HUES64 (cell line): ENCODE measurements around the gene AMMECR1L.
"Not testable (repeated sequence)": the region's sequence is repeated elsewhere in the genome, so short reads cannot be mapped to it uniquely, and the experiment has no call there.

Source experiments
- H3K27ac ChIP-seq: 2 replicates; pipeline ENCODE4 v1.7.0; 2013; ENCODE audit warnings: low read depth, low read length, inconsistent platforms
- H3K27me3 ChIP-seq: 2 replicates; pipeline ENCODE4 v1.6.1; 2013; ENCODE audit warnings: mild to moderate bottlenecking, low read length; ENCODE audit not compliant: insufficient read depth
- H3K36me3 ChIP-seq: 2 replicates; pipeline ENCODE4 v1.6.1; 2013; ENCODE audit warnings: mild to moderate bottlenecking, low read length; ENCODE audit not compliant: insufficient read depth
- H3K4me1 ChIP-seq: 2 replicates; pipeline ENCODE4 v1.6.1; 2013; ENCODE audit warnings: mild to moderate bottlenecking, low read length, moderate library complexity; ENCODE audit not compliant: insufficient read depth
- H3K4me3 ChIP-seq: 2 replicates; pipeline ENCODE4 v1.5.1; 2013; ENCODE audit warnings: mild to moderate bottlenecking, low read length, moderate library complexity
- H3K9ac ChIP-seq: 2 replicates; pipeline ENCODE4 v1.6.1; 2013; ENCODE audit warnings: mild to moderate bottlenecking, low read depth, low read length
- H3K9me3 ChIP-seq: 2 replicates; pipeline ENCODE4 v1.6.1; 2013; ENCODE audit warnings: low read depth, low read length; ENCODE audit not compliant: insufficient read depth
- WGBS: fragments of 150-250, 120-280 bp; methylation state at CpG from one replicate; pipeline ENCODE4 v1.1.7; 2013; ENCODE audit warnings: missing lambda C conversion rate; 5-methylcytosine and 5-hydroxymethylcytosine counted together

Gene AMMECR1L

GRCh38 chr2:127841466-127842178, 44.1 kb downstream of the AMMECR1L start:
- H3K4me1 ChIP-seq: no peaks in the 10 kb centered on the region
- H3K27ac ChIP-seq: no peak overlapping the region
- WGBS: 88% methylated on average over 20 of the region's 20 CpGs
- H3K9ac ChIP-seq: no peak overlapping the region
- no peak overlapping the region for H3K4me3 ChIP-seq
- H3K27me3 ChIP-seq: no peaks in the 10 kb centered on the region
- peaks cover 20% of the 10 kb centered on the region for H3K36me3 ChIP-seq
- no peaks in the 10 kb centered on the region for H3K9me3 ChIP-seq

GRCh38 chr2:127840893-127841292, 44.9 kb downstream of the AMMECR1L start:
- Histone ChIP-seq H3K27me3 (no peaks in the 10 kb centered on the region), H3K36me3 (peaks cover 13% of the 10 kb centered on the region), H3K4me3 (no peak overlapping the region), H3K9ac (no peak overlapping the region), H3K27ac (no peak overlapping the region), H3K9me3 (no peaks in the 10 kb centered on the region), H3K4me1 (no peaks in the 10 kb centered on the region)
- 92% methylated on average over 4 of the region's 4 CpGs for WGBS

- Histone ChIP-seq H3K4me1 (peaks cover 4% of the 10 kb centered on the region; the same call in 1 of the 2 replicates), H3K9me3 (no peaks in the 10 kb centered on the region), H3K4me3 (no peak overlapping the region), H3K9ac (no peak overlapping the region), H3K36me3 (no peaks in the 10 kb centered on the region), H3K27me3 (no peaks in the 10 kb centered on the region), H3K27ac (no peak overlapping the region)
- WGBS: 85% methylated on average over 3 of the region's 3 CpGs
Observed at GRCh38 chr2:127834951-127835350, 50.8 kb downstream of the AMMECR1L start.

GRCh38 chr2:127829845-127830246, 55.9 kb downstream of the AMMECR1L start:
- Histone ChIP-seq H3K27ac (peak overlapping the region; percentile 61; the same call in 1 of the 2 replicates), H3K9me3 (peaks cover 25% of the 10 kb centered on the region), H3K36me3 (no peaks in the 10 kb centered on the region), H3K4me3 (no peak overlapping the region), H3K4me1 (peaks cover 10% of the 10 kb centered on the region; the same call in 1 of the 2 replicates), H3K9ac (peak overlapping the region; percentile 11; the same call in 1 of the 2 replicates), H3K27me3 (no peaks in the 10 kb centered on the region)
- WGBS: 43% methylated on average over 3 of the region's 5 CpGs

GRCh38 chr2:127826708-127827107, 59.0 kb downstream of the AMMECR1L start:
- not testable (repeated sequence) for H3K27ac ChIP-seq, H3K4me3 ChIP-seq, H3K9ac ChIP-seq, H3K27me3 ChIP-seq, H3K36me3 ChIP-seq
- WGBS: 98% methylated on average over 2 of the region's 2 CpGs
- H3K4me1 ChIP-seq: peaks cover 10% of the 10 kb centered on the region; the same call in 1 of the 2 replicates
- H3K9me3 ChIP-seq: peaks cover 29% of the 10 kb centered on the region

- Histone ChIP-seq H3K9me3 (peaks cover 36% of the 10 kb centered on the region), H3K36me3 (no peaks in the 10 kb centered on the region), H3K27me3 (no peaks in the 10 kb centered on the region), H3K9ac (no peak overlapping the region), H3K4me1 (peaks cover 10% of the 10 kb centered on the region; the same call in 1 of the 2 replicates), H3K27ac (no peak overlapping the region), H3K4me3 (no peak overlapping the region)
- WGBS: 96% methylated on average over 12 of the region's 12 CpGs
Observed at GRCh38 chr2:127826047-127826446, 59.7 kb downstream of the AMMECR1L start.

- Histone ChIP-seq H3K27ac (no peak overlapping the region), H3K4me3 (no peak overlapping the region), H3K36me3 (no peaks in the 10 kb centered on the region), H3K9ac (no peak overlapping the region), H3K9me3 (peaks cover 31% of the 10 kb centered on the region), H3K4me1 (no peaks in the 10 kb centered on the region), H3K27me3 (no peaks in the 10 kb centered on the region)
- 84% methylated on average over 6 of the region's 6 CpGs for WGBS
Observed at GRCh38 chr2:127820080-127820668, 65.6 kb downstream of the AMMECR1L start.

GRCh38 chr2:127818794-127819425, 66.8 kb downstream of the AMMECR1L start:
- no peak overlapping the region for H3K27ac ChIP-seq
- H3K4me1 ChIP-seq: no peaks in the 10 kb centered on the region
- WGBS: 92% methylated on average over 8 of the region's 8 CpGs
- no peak overlapping the region for H3K4me3 ChIP-seq
- peaks cover 31% of the 10 kb centered on the region for H3K9me3 ChIP-seq
- no peak overlapping the region for H3K9ac ChIP-seq
- no peaks in the 10 kb centered on the region for H3K36me3 ChIP-seq
- no peaks in the 10 kb centered on the region for H3K27me3 ChIP-seq

- Histone ChIP-seq H3K36me3 (no peaks in the 10 kb centered on the region), H3K9me3 (peaks cover 31% of the 10 kb centered on the region), H3K27ac (no peak overlapping the region), H3K4me3 (no peak overlapping the region), H3K4me1 (no peaks in the 10 kb centered on the region), H3K27me3 (no peaks in the 10 kb centered on the region), H3K9ac (no peak overlapping the region)
- 80% methylated on average over 5 of the region's 5 CpGs for WGBS
Observed at GRCh38 chr2:127818241-127818640, 67.5 kb downstream of the AMMECR1L start.

- Histone ChIP-seq H3K4me1 (peaks cover 3% of the 10 kb centered on the region; the same call in 1 of the 2 replicates), H3K27me3 (no peaks in the 10 kb centered on the region), H3K9me3 (peaks cover 6% of the 10 kb centered on the region), H3K36me3 (no peaks in the 10 kb centered on the region), H3K4me3 (no peak overlapping the region), H3K27ac (no peak overlapping the region), H3K9ac (no peak overlapping the region)
- 93% methylated on average over 1 of the region's 1 CpG for WGBS
Observed at GRCh38 chr2:127814677-127815076, 71.1 kb downstream of the AMMECR1L start.

- H3K4me3 ChIP-seq, H3K9ac ChIP-seq, H3K9me3 ChIP-seq, H3K27ac ChIP-seq, H3K36me3 ChIP-seq, H3K27me3 ChIP-seq: not testable (repeated sequence)
- 90% methylated on average over 3 of the region's 3 CpGs for WGBS
- H3K4me1 ChIP-seq: peaks cover 13% of the 10 kb centered on the region
Observed at GRCh38 chr2:127812441-127812840, 73.3 kb downstream of the AMMECR1L start.
